A549 treated with RU486 at 1 μM for 4 hours (cell line): ENCODE measurements around the gene SLC12A4. TPM values are rescaled to one million over a fixed set of nuclear protein-coding genes. Genes with fewer than 3 reads are reported as not detected.

ENCODE experiments used
- total RNA-seq: library from RNA; stranded (reverse); fragments of 200-300 nt; extraction: Qiagen RNA extraction; gene quantifications from 5 replicates; pipeline ENCODE4 v1.2.3, GENCODE V29; 2022; ENCODE audit warnings: low read depth

The SLC12A4 gene
- 21.7 to 31.2 TPM (median 23.7 TPM) in 5 replicates for total RNA-seq

DNA sequence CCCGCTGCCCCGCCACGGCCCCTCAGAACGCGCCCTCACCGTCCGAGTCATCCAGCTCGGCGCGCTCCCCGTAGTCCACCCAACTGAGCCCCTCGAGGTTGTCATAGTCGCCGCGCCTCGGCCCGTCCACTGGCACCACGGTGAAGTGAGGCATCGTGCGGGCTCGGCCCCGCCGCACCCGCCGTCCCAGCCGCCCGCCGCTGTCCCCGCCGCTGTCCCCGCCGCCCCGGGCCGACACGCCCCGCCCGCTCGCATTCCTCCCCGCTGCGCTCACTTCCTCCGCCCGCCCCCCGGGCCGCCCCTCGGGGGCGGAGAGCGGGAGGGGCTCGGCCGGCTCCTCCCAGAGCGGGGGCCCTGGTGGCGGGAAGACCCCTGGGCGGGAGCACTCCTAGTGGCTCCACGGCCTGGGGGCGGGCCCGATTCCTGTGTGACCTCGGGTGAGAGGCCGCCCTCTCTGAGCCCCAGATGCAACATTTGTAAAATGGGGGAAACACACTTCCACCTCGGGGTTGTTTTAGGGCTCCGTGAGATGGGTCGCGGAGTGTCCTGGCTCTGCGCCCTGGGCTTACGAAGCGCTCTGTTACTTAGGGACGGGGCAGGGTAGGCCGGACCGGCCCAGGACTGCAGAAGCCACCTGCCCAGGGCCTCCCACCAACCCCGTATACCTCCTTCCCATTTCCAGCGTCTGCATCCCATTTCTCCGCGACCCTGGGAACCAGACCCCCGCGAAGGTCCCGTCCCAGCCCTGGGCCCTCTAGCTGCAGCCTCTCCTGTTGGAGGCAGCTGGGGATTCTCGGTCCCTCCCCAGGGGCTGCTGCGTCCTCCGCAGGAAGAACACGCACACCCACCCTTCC is at the start of gene SLC12A4:
TSS of gene SLC12A4 (minus strand) at position 238 of the 854 bp plus-strand sequence. CDS start at position 154, 84 bp downstream.

DNA sequence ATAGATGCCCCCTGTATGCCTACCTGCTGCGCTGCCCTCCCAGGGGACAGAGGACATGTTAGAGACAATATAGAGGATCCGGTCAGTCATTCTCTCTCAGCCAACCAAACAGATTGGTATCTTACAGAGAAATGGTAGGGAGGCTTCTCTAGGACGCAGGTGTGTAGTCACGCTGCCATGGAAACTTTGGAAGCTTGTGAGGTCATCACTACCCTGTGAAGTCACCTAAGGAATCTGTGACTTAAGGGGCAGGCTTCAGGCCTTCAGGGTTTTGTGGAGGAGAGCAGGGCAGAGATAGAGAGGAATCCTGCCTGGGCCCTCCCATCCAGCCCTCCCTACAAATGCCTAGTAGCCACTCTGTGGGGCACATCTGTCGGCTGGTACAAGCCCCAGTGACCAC is 47.2 kb upstream of the SLC12A4 start, which contains the start of gene DPEP2NB:
TSS of gene DPEP2NB (minus strand) at position 231 of the 400 bp plus-strand sequence. CDS start at position 90, 141 bp downstream.

DNA sequence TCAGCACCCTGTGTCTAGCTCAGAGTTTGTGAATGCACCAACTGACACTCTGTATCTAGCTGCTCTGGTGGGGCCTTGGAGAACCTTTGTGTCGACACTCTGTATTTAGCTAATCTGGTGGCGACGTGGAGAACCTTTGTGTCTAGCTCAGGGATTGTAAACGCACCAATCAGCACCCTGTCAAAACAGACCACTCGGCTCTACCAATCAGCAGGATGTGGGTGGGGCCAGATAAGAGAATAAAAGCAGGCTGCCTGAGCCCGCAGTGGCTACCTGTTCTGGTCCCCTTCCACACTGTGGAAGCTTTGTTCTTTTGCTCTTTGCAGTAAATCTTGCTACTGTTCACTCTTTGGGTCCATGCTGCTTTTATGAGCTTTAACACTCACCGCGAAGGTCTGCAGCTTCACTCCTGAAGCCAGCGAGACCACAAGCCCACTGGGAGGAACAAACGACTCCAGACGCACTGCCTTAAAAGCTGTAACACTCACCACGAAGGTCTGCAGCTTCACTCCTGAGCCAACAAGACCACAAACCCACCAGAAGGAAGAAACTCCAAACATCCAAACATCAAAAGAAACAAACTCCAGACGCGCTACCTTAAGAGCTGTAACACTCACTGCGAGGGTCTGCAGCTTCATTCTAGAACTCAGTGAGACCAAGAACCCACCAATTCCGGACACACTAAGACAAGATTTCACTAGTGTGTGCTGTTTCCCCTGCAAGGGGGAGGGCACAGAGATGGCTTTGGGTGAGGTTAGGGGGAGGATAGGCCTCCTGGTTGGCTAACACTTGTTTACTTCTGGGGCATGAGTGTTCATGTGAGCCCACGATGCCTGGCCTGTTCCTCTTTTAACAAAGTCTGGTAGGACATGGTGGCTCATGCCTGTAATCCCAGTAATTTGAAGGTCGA is 30.6 kb upstream of the SLC12A4 start, which contains the start of gene DPEP2:
TSS of gene DPEP2 (minus strand) at position 706 of the 910 bp plus-strand sequence. CDS start 6,272 bp downstream, outside the sequence.

DNA sequence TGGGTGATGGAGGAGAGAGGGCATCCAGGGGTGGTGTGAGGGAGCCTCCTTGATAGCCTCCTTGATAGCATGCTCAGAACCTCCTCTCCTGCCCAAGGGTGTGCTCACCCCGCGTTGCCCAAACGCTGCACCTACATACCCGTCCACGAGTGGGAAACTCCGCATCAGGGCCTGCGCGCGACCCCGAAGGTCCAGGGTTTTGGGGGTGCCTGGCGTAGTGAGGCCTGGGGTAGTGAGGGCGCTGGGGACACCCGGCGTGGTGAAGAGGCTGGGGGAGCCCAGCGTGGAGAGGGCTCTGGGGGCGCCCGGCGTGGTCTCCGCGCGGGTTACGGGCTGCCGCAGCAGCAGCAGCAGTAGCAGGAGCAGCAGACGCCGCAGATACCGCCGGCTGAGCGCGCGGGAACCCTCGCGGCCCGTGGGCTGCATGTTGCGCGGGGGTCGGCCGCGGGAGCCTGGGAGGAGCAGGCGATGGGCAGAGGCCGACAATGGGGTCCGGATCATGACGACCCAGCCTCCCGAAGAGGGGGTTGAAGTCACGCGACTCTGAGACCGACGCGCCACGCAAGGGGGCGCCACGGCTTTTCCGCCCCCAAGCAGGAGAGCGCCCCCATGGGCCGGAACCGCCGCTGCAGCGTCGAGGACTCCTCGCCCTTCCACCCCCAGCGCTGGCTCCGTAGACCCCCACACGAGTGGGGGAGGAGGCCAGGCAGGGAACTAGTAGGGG is 11.7 kb upstream of the SLC12A4 start, which contains the start of gene DPEP3:
TSS of gene DPEP3 (minus strand) at position 545 of the 724 bp plus-strand sequence. CDS start at position 426, 119 bp downstream.

DNA sequence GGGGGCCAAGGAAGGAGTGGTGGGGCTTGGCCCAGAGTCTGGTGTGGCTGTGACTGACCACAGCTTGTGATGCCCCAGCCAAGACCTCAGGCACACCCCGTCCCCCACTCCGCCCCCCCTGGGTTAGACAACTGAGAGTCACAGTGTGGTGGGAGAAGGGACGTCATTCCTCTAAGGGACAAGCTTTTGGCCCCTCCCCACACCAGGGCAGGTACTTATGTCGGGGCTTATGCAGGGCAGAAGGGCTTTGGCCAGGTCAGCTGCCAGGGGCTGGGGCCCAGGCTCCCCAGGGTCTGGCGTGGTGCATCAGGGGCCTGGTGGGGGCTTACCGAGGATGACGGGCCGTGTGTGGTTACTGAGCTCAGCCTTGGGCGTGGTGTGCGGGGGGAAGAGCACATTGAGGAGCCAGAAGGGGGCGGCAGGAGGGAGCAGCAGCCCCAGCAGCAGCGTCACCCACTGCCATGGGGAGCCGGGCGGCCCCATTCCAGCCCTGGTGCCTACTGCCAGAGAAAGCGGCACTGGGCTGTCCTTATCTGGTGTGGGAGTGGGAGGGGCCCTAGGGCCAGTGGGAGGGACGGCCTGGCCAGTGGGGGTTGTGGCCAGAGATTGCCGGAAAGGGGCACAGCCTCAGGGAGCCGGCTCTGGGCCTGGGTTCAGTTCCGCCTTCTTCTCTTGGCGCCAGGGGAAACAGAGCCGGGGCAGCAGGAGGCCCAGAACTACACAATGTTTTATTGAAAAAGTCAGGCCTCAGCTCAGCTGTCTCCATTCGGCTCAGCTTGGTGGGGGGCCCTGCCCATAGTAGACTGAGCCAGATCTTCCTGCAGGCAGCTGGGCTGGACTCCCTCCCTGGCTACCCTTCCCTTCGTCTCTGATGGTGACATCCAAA is 24.6 kb downstream of the SLC12A4 start, which contains the start of gene LCAT:
TSS of gene LCAT (minus strand) at position 502 of the 886 bp plus-strand sequence. CDS start at position 483, 19 bp downstream.

DNA sequence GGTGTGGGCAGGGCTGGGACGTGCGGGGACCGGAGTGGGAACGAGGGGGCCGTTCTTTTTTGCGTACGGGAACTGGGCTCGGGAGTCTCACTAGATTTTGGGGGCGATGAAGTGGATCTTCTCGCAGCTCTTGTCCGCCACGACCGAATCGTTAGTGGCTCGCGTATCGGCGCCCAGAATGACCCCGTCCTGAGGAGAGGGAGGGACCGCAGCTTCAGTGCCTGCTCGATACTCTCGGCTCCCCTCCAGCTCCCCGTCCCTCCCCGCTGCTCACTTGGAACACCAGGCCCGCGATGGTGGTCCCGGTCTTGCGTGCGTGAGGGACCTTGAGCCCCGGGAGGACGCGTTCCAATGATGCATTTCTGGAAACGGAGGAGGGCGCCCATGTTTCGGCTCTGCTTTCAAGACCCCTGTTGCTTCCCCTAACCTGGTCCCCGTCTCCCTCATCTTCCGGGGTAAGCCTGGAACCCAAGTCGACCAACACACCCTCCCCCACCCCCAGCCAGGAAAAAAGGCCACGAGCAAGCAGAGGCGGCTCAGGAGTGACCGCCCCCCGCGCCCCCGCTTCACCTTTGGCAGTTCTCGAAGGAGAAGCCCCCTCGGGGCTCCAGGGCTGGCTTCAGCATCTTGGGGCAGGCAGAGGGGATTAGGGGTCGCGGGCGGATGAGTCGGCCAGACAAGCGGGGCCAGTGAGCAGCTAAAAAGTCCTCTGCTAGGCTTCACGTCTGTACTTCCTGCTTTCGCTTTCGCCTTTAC is 32.1 kb downstream of the SLC12A4 start, which contains the start of gene PSMB10:
TSS of gene PSMB10 (minus strand) at position 727 of the 756 bp plus-strand sequence. CDS start at position 626, 101 bp downstream.

DNA sequence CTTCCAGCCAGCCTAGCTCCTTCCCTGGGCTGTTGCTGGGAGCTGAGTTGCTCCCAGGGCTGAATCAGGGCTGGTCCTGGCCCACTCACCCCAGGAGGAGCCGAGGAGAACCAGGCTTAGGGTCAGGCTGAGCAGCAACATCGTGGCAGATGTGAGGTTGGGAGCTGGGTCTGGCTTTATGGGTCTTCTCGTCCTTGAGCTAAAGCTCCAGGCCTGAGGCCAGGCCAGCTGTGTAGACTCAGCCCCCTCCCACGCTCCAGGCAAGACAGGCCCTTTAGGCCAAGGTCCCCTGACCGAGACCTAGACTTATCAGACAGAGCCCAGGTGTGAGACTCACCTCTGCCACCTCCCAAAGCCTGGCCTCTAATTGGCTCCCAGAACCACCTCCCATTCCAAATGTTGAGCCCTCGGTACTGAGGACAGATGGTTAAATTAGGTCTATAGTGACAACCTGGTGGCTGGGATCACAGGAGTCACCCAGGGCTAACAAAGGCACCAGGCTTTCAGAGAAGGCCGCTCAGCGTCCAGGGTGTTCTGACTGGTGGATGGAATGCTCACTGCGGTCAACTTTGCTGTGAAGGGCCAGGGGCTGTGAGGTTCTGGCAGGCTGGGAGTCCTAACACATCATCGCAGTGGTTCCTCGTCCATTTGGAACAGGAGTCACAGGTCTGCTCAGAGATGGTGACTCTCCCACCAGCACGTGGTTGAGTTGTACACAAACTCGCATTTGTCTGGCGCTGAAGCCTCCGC is 36.5 kb downstream of the SLC12A4 start, which contains the start of gene CTRL:
TSS of gene CTRL (minus strand) at position 151 of the 750 bp plus-strand sequence. CDS start at position 141, 10 bp downstream.

Other genes starting within 250 kb of the SLC12A4 start
- gene GFOD2, start 249.3 kb downstream of the SLC12A4 start, total RNA-seq, result 16.9 to 17.9 TPM (median 17.0 TPM) in 5 replicates
- gene RANBP10, start 162.1 kb downstream of the SLC12A4 start, total RNA-seq, result 8.1 to 9.9 TPM (median 8.8 TPM) in 5 replicates
- gene TSNAXIP1, start 161.7 kb downstream of the SLC12A4 start, total RNA-seq, result 0.33 to 0.71 TPM (median 0.46 TPM) in 5 replicates
- gene THAP11, start 126.3 kb downstream of the SLC12A4 start, total RNA-seq, result 27.0 to 43.3 TPM (median 40.3 TPM) in 5 replicates
- gene NUTF2, start 121.7 kb downstream of the SLC12A4 start, total RNA-seq, result 237 to 270 TPM (median 244 TPM) in 5 replicates
- gene CENPT, start 120.9 kb downstream of the SLC12A4 start, total RNA-seq, result 23.0 to 30.4 TPM (median 28.9 TPM) in 5 replicates
- gene EDC4, start 95.6 kb downstream of the SLC12A4 start, total RNA-seq, result 50.7 to 67.5 TPM (median 64.8 TPM) in 5 replicates
- not detected in 5 replicates for gene NRN1L, start 83.8 kb downstream of the SLC12A4 start, total RNA-seq
- 10.0 to 16.2 TPM (median 15.6 TPM) in 5 replicates for gene PSKH1, start 75.4 kb downstream of the SLC12A4 start, total RNA-seq
- gene CTRL, start 36.8 kb downstream of the SLC12A4 start, total RNA-seq, result 1.1 to 3.1 TPM (median 1.8 TPM) in 5 replicates
- gene PSMB10, start 31.8 kb downstream of the SLC12A4 start, total RNA-seq, result 41.8 to 55.9 TPM (median 52.2 TPM) in 5 replicates
- 5.1 to 12.7 TPM (median 10.8 TPM) in 5 replicates for gene LCAT, start 24.5 kb downstream of the SLC12A4 start, total RNA-seq
- not detected in 5 replicates for gene DPEP3, start 11.9 kb upstream of the SLC12A4 start, total RNA-seq
- gene DPEP2, start 30.8 kb upstream of the SLC12A4 start, total RNA-seq, result not detected in 5 replicates
- not detected in 5 replicates for gene DPEP2NB, start 47.3 kb upstream of the SLC12A4 start, total RNA-seq
- gene DDX28, start 54.6 kb upstream of the SLC12A4 start, total RNA-seq, result 18.0 to 23.0 TPM (median 20.5 TPM) in 5 replicates
- 17.4 to 18.0 TPM (median 18.0 TPM) in 5 replicates for gene DUS2, start 54.6 kb upstream of the SLC12A4 start, total RNA-seq
- gene NFATC3, start 116.7 kb upstream of the SLC12A4 start, total RNA-seq, result 12.9 to 16.5 TPM (median 16.2 TPM) in 5 replicates